HepG2 (cell line): Measurements from ENCODE around the gene NFKB2. TPM values are rescaled to one million over a fixed set of nuclear protein-coding genes. Genes with fewer than 3 reads are reported as not detected.
A peak's percentile ranks its signal among the peaks of the same experiment; 100 is the strongest.

Experiments used
- FOXK1 ChIP-seq: sonication (generic); formaldehyde crosslinking; IDR thresholded peaks from 2 replicates; pipeline ENCODE4 v1.4.0; 2020; ENCODE audit warnings: low read depth, missing genetic modification reagents, borderline replicate concordance
- GFI1 ChIP-seq: sonication (generic); formaldehyde crosslinking; IDR thresholded peaks from 2 replicates; pipeline ENCODE4 v1.5.0; 2020; ENCODE audit warnings: missing genetic modification reagents, mild to moderate bottlenecking, borderline replicate concordance
- HOXA5 ChIP-seq: sonication (generic); formaldehyde crosslinking; IDR thresholded peaks from 2 replicates; pipeline ENCODE4 v1.4.0; 2020; ENCODE audit warnings: missing genetic modification reagents
- HOXA9 ChIP-seq: sonication (generic); formaldehyde crosslinking; IDR thresholded peaks from 2 replicates; pipeline ENCODE4 v1.8.1; 2022; ENCODE audit warnings: missing genetic modification reagents, mild to moderate bottlenecking, moderate library complexity, borderline replicate concordance
- MEF2D ChIP-seq: sonication (generic); formaldehyde crosslinking; IDR thresholded peaks from 2 replicates; pipeline ENCODE4 v1.5.1; 2020; ENCODE audit warnings: mild to moderate bottlenecking, missing genetic modification reagents
- MIER3 ChIP-seq: IDR thresholded peaks from 2 replicates; pipeline ENCODE4 v1.6.1; 2016; ENCODE audit warnings: missing compliant biosample characterization, borderline replicate concordance
- MTF2 ChIP-seq: sonication (generic); formaldehyde crosslinking; IDR thresholded peaks from 2 replicates; pipeline ENCODE4 v1.5.0; 2020; ENCODE audit warnings: missing genetic modification reagents, borderline replicate concordance
- PRDM10 ChIP-seq: sonication (generic); formaldehyde crosslinking; IDR thresholded peaks from 2 replicates; pipeline ENCODE4 v1.4.0; 2020; ENCODE audit warnings: low read depth, missing genetic modification reagents
- PRMT3 ChIP-seq: sonication (generic); formaldehyde crosslinking; IDR thresholded peaks from 2 replicates; pipeline ENCODE4 v1.8.1; 2022; ENCODE audit warnings: low read depth, mild to moderate bottlenecking, moderate library complexity, missing genetic modification reagents, borderline replicate concordance
- PTBP1 ChIP-seq: fragments of 200-400 bp; formaldehyde crosslinking; IDR thresholded peaks from 2 replicates; pipeline ENCODE4 v1.6.1; 2018; ENCODE audit warnings: low read length, low read depth; ENCODE audit not compliant: poor library complexity, severe bottlenecking
- RCOR2 ChIP-seq: IDR thresholded peaks from 2 replicates; pipeline ENCODE4 v1.6.1; 2016; ENCODE audit warnings: missing biosample characterization, missing genetic modification reagents
- REXO4 ChIP-seq: sonication (generic); formaldehyde crosslinking; IDR thresholded peaks from 2 replicates; pipeline ENCODE4 v1.8.0; 2022; ENCODE audit warnings: missing genetic modification reagents, mild to moderate bottlenecking, borderline replicate concordance
- THAP11 ChIP-seq: IDR thresholded peaks from 2 replicates; pipeline ENCODE4 v1.6.1; 2016; ENCODE audit warnings: missing biosample characterization, missing genetic modification reagents
- ZKSCAN8 ChIP-seq: IDR thresholded peaks from 2 replicates; pipeline ENCODE4 v1.6.1; 2016; ENCODE audit warnings: borderline replicate concordance, missing genetic modification reagents, missing compliant biosample characterization
- ZNF275 ChIP-seq: sonication (generic); formaldehyde crosslinking; IDR thresholded peaks from 2 replicates; pipeline ENCODE4 v1.8.0; 2022; ENCODE audit warnings: missing genetic modification reagents, mild to moderate bottlenecking, inconsistent platforms, borderline replicate concordance
- ZNF333 ChIP-seq: sonication (generic); formaldehyde crosslinking; IDR thresholded peaks from 2 replicates; pipeline ENCODE4 v1.4.0; 2020; ENCODE audit warnings: mild to moderate bottlenecking, missing genetic modification reagents, borderline replicate concordance
- ZNF512B ChIP-seq: sonication (generic); formaldehyde crosslinking; IDR thresholded peaks from 2 replicates; pipeline ENCODE4 v1.5.1; 2020; ENCODE audit warnings: missing genetic modification reagents, mild to moderate bottlenecking, borderline replicate concordance
- ZNF543 ChIP-seq: sonication (generic); formaldehyde crosslinking; IDR thresholded peaks from 2 replicates; pipeline ENCODE4 v1.4.0; 2020; ENCODE audit warnings: mild to moderate bottlenecking, missing genetic modification reagents
- ZSCAN25 ChIP-seq: sonication (generic); formaldehyde crosslinking; IDR thresholded peaks from 2 replicates; pipeline ENCODE4 v1.8.0; 2022; ENCODE audit warnings: mild to moderate bottlenecking, missing genetic modification reagents
- polyA plus RNA-seq, 8 experiments: library from polyadenylated mRNA; depleted of rRNA in 3 of 8; stranded (reverse) in 7 of 8; unstranded in 1 of 8; fragments of >200 nt; fragmentation: Illumina TruSeq in 4 of 8; extraction: Trizol in 4 of 8; gene quantifications; 2 replicates each; pipeline versions ENCODE4 v1.2.1 to v1.2.3, GENCODE V29; 2011 to 2016; ENCODE audit warnings: low read depth in 4 of 8, missing spikeins in 1 of 8, mixed read lengths in 1 of 8; ENCODE audit not compliant: insufficient read depth in 1 of 8
- total RNA-seq, 5 experiments: library from RNA; depleted of rRNA; stranded (reverse); fragments of >200 nt; fragmentation: Illumina TruSeq; extraction: Trizol; gene quantifications; 2 replicates each; pipeline ENCODE4 v1.2.3, GENCODE V29; 2016; ENCODE audit warnings: low read depth in 1 of 5

NFKB2 gene
- total and polyA plus RNA-seq, 2 of the 13 experiments (the other 11 are each of a cell fraction or from before 2014, with no cell fraction given) = 7.7 to 12.5 TPM

- TF ChIP-seq GFI1 (CRISPR knock-in tag) = peak; percentile 72; the same call in 1 of the 2 replicates
- no peak; the same call in 1 of the 2 replicates for TF ChIP-seq ZNF543 (CRISPR knock-in tag)
- peak; percentile 65 for TF ChIP-seq ZSCAN25 (CRISPR knock-in tag)
- TF ChIP-seq HOXA5 = peak; percentile 77
- no peak for TF ChIP-seq MEF2D (CRISPR knock-in tag)
- TF ChIP-seq ZNF275 (CRISPR knock-in tag) = peak; percentile 34; the same call in 1 of the 2 replicates
- TF ChIP-seq RCOR2 (CRISPR knock-in tag) = peak; percentile 33; the same call in 1 of the 2 replicates
- TF ChIP-seq FOXK1 = peak; percentile 90
- peak; percentile 81 for TF ChIP-seq MIER3 (CRISPR knock-in tag)
- TF ChIP-seq REXO4 (CRISPR knock-in tag) = no peak
- TF ChIP-seq ZNF333 (CRISPR knock-in tag) = no peak; the same call in 1 of the 2 replicates
- TF ChIP-seq PRMT3 (CRISPR knock-in tag) = no peak
- no peak for TF ChIP-seq PTBP1
- TF ChIP-seq ZKSCAN8 = 0 out of 2 replicates have a peak, but pooled peaks have one; percentile 17
- peak; percentile 4; the same call in 1 of the 2 replicates for TF ChIP-seq HOXA9
- no peak for TF ChIP-seq ZNF512B
- peak; percentile 80; the same call in 1 of the 2 replicates for TF ChIP-seq PRDM10
- no peak; the same call in 1 of the 2 replicates for TF ChIP-seq MTF2
- peak; percentile 96 for TF ChIP-seq THAP11 (CRISPR knock-in tag)
These were observed 25.4 kb downstream of the NFKB2 start, which contains the start of gene FBXL15 (continued) for GRCh38 chr10:102420714-102421506.
